Heart left ventricle (tissue), 13 donors: ENCODE results near the gene PCDHA9.

Source experiments
- CTCF ChIP-seq, 12 donors: fragments of 200-600 bp; sonication (generic) in 4 of 12; IDR thresholded peaks; one replicate each; pipeline versions ENCODE4 v1.5.0 to v1.8.0; 2018 to 2022; ENCODE audit warnings: antibody characterized with exemption in 12 of 12, mild to moderate bottlenecking in 5 of 12
- POLR2A ChIP-seq, 2 donors: fragments of 450-650 bp; IDR thresholded peaks; one replicate each; pipeline ENCODE4 v1.6.1; 2017; ENCODE audit warnings: antibody characterized with exemption in 2 of 2, mild to moderate bottlenecking in 2 of 2, moderate library complexity in 2 of 2
- donor health status: ischemic (EF 13 %, LVEDD 7.1; RV severe dilation, severe dysfunction).
- donor health status: DM: no; HTN: yes; CAD: no.
- donor health status: DM: no; HTN: no; CAD: no.
- donor health status: ischemic (EF 25% LVEDD 6.9; RV normal size, moderate dysfunction).
- donor health status: ischemic (EF 25% LVEDD 5.7; RV mildly dilated, moderate dysfunction).
- donor health status: ischemic (EF 35%, LVEDD 5.7; RV mildly dilated, moderate dysfunction).
- donor health status: nonischemic (EF 11% LVEDD 7.7; RV severe dilation, severe dysfunction).
- donor health status: DM: yes; HTN: yes; CAD: no.
- donor health status: PGD.
- donor health status: ischemic (EF 29% LVEDD 5.4; RV normal size, mild dysfunction).
- donor health status: nonischemic (EF 23%, LVEDD 6.1; RV moderate dilation, normal function).

- no peak for TF ChIP-seq CTCF (IDR thresholded peaks at IDR 0.05)
- no peak for TF ChIP-seq POLR2A (IDR thresholded peaks at IDR 0.05)
Observed at GRCh38 chr5:140828362-140828737, 19.8 kb upstream of the PCDHA9 start.
